Esophagus muscularis mucosa (tissue), 4 donors: Measurements from ENCODE around the gene RANBP17.

Experiments
- CTCF ChIP-seq, 3 experiments: fragments of 200-600 bp in 2 of 3; fragments of 450-650 bp in 1 of 3; sonication (generic) in 2 of 3; IDR thresholded peaks; one replicate each; pipeline ENCODE4 v1.5.1; 2017 to 2019; ENCODE audit warnings: antibody characterized with exemption in 3 of 3, mild to moderate bottlenecking in 2 of 3, moderate library complexity in 1 of 3
- EP300 ChIP-seq: sonication (generic); formaldehyde crosslinking; IDR thresholded peaks from one replicate; pipeline ENCODE4 v1.6.1; 2017; ENCODE audit warnings: antibody characterized with exemption
- POLR2A ChIP-seq: fragments of 450-650 bp; IDR thresholded peaks from one replicate; pipeline ENCODE4 v1.6.1; 2017; ENCODE audit warnings: antibody characterized with exemption, moderate library complexity, mild to moderate bottlenecking, low read depth

- TF ChIP-seq CTCF (IDR thresholded peaks at IDR 0.05) (no peak), POLR2A (no peak), EP300 (no peak)
These were observed 194.1 kb downstream of the RANBP17 start for GRCh38 chr5:171055875-171056454.
